Stimulated activated naive CD8-positive, alpha-beta T cell treated with anti-CD3 and anti-CD28 coated beads, Interleukin-15, Interleukin-2, amounts not matched to agents 100 U/mL and 50 U/mL, for 24 hours (primary cell): ENCODE results near the gene TNFAIP8L1.
A peak's percentile ranks its signal among the peaks of the same experiment; 100 is the strongest.
"Not testable (repeated sequence)": the region's sequence is repeated elsewhere in the genome, so short reads cannot be mapped to it uniquely, and the experiment has no call there.

ENCODE experiments used
- ATAC-seq: fragments of 150-1000 bp; cut with Tn5 transposase; one replicate; pipeline ENCODE4 v1.10.0; 2021
- DNase-seq: peaks from one replicate; pipeline ENCODE4 v3.0.0; 2021

The TNFAIP8L1 gene

DNA sequence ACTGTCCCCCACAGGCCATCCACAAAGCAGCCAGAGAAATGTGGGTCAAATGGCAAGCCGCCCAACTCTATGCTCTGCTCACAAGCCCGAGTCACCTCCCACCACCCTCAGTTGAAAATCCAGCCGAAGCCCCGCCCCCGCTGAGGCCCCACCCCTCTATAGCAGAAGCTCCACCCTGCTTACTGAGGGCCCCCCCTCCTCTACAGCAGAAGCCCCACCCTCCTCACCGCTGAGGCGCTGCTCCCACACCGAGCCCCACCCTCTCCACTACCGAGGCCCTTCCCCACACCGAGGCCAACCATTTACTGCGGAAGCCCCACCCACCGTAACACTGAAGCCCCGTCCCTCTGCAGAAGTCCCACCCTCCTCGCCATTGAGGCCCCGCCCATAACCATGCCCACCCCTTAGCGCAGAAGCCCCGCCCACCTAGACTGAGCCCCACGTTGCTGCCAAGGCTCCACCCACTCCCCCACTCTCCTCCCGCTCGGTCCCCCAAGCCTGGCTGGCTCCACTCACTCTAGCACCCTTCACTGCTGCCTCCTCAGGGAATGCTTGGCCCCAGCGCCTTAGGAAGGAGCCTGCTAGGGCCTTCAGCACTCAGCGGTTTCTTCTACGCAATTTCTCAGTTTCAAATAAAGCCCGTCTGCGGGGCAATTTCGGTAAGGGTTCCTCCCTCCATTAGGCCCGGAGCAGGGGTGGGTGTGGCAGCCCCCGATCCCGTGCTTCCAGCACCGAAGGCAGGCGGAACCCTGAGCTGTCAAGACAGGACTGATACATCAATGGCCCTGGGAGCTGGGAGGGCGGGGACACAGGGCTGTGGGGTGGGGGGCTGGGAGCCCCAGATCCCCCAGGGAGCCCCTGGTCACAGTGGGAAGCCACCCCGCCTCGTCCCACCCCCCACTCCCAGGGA, 39.8 kb downstream of the TNFAIP8L1 start:
- ATAC-seq: peak; percentile 19
- DNase-seq: peak; percentile 27

GRCh38 chr19:4680021-4680420, 40.7 kb downstream of the TNFAIP8L1 start:
- not testable (repeated sequence) for ATAC-seq, DNase-seq

DNA sequence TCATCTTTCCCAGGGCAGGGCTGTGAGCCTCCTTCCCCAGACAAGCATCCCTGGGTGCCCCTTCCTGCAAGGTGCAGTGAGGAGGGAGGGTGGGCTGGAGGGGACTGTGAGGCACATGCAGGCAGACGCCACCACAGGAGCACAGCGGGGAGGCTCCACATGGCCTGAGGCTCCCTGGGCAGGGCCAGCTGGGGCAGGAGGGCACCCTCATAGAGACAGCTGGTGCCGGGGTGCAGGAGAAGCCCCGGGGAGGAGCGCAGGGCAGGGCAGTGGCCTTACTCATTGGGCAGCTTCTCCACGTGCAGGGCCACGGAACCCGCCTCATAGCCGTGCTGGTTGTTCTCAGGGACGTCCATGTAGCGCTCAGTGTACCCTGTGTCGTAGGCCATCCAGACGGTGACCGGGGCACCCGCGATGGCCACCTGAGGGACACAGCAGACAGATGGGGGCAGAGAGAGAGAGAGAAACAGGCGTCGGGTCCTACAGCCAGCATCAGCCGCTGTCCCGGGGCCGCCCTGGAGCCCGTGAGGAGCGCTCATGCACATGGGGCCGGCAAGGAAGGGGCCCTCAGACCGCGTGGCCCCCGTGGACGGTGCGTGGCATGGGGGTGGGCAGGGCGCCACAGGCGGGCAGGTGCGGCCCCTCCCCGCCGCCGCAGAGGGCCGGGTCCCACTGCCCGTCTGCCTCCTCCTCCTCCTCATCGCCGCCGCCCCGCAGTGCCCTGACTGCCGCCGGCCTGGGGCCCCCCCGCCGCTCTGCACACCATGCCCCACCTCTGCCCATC, 43.3 kb downstream of the TNFAIP8L1 start:
- DNase-seq (no peak), ATAC-seq (no peak)

DNA sequence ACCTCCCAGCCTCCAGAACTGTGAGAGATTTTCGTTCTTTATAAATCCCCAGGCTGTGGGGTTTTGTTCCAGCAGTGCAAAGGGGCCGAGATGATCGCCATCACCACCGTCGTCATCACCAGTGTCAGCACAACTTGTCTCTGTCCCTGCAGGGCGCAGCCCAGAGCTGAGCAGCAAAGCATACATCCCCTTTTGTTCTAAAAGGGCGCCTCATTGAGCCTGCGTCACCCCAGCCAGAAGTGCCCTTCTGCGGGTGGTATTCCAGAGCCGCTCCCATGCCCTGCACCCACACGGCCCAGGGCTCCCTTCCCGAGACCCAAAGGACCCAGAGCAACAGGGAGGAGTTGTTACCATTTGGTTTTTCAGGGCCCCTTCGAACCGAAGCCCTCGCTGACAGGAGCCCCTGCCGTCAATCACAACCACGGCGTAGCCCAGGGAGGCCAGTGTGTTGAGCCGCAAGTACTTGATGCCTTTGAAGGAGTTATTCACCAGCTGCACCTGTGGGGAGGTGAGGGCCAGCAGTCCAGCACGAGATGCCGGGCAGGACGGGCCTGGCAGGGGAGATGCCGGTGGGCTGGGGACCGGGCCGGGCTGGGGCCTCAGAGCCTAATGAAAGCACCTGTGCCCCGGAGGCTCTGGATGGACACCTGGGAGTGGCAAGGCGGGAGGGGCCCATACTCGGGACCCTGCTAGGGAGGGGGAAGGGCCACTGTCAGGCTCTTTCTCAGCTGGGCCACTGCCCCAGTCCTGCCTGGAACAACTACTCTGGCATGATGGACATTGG, 45.2 kb downstream of the TNFAIP8L1 start:
- ATAC-seq: no peak
- no peak for DNase-seq

- no peak for ATAC-seq
- no peak for DNase-seq
Measured at GRCh38 chr19:4686700-4687099, 47.4 kb downstream of the TNFAIP8L1 start.

- DNase-seq: no peak
- ATAC-seq: no peak
Measured at GRCh38 chr19:4687396-4687795, 48.1 kb downstream of the TNFAIP8L1 start.

GRCh38 chr19:4688587-4688986, 49.3 kb downstream of the TNFAIP8L1 start:
- no peak for DNase-seq
- ATAC-seq: no peak

DNA sequence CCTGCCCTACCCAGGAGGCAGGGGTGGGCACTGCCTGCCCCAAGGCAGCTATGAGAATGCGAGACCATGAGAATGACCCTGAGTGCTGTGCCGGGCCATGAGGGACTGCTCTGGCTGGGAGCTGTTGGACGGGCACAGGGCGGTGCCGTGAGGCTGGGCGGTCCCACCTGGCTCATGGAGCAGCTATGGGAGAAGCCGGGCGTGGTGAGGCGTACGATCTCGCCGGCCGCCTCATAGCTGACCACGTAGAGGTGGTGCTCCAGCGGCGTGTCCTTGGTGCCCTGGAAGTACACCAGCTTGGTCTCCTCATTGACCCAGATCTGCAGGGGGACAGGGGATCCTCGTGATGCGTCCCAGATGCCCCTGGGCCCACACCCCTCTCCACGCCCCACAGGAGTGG, 50.1 kb downstream of the TNFAIP8L1 start:
- no peak for DNase-seq
- no peak for ATAC-seq

- ATAC-seq (no peak), DNase-seq (no peak)
Measured at GRCh38 chr19:4690361-4690760, 51.0 kb downstream of the TNFAIP8L1 start.

DNA sequence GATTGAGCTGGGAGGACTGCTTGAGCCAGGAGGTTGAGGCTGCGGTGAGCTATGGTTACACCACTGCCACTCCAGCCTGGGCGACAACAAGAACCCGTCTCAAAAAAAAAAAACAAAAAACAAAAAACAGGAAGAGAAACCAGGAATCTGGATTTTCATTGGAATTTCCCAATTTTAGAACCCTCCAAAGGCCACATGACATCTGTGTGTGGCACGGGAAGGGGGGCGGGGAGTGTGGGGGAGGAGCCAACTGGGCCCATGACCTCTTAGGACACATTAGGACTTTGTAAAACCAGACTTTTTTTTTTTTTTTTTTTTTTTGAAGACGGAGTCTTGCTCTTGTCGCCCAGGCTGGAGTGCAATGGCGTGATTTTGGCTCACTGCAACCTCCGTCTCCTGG, 52.1 kb downstream of the TNFAIP8L1 start:
- no peak for DNase-seq

GRCh38 chr19:4692251-4693077, 53.1 kb downstream of the TNFAIP8L1 start:
- DNase-seq: no peak
- no peak for ATAC-seq

More for the DNA sequence above, 52.1 kb downstream of the TNFAIP8L1 start:
- ATAC-seq: no peak

DNA sequence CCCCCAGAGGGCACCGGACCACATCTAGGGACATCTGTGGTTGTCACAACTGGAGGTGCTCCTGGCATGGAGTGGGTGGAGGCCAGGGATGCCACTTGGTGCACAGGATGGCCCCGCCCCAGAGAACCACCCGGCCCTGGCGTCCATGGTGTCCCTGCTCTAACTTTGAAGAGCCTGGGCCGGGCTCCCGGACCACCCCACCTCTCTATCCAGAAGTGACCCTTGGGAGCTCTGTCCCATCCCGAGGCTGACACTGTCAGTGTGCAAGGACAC, 53.7 kb downstream of the TNFAIP8L1 start:
- ATAC-seq: no peak
- no peak for DNase-seq

- ATAC-seq: no peak
Measured at GRCh38 chr19:4693471-4694121, 54.3 kb downstream of the TNFAIP8L1 start.

GRCh38 chr19:4694211-4694987, 55.1 kb downstream of the TNFAIP8L1 start:
- ATAC-seq: peak; percentile 11
- no peak for DNase-seq

More at GRCh38 chr19:4693471-4694121, 54.3 kb downstream of the TNFAIP8L1 start:
- no peak for DNase-seq

- ATAC-seq: no peak
- DNase-seq: no peak
Measured at GRCh38 chr19:4695224-4695731, 56.0 kb downstream of the TNFAIP8L1 start.

- DNase-seq: no peak
- no peak for ATAC-seq
Measured at GRCh38 chr19:4697304-4697703, 58.0 kb downstream of the TNFAIP8L1 start.

DNA sequence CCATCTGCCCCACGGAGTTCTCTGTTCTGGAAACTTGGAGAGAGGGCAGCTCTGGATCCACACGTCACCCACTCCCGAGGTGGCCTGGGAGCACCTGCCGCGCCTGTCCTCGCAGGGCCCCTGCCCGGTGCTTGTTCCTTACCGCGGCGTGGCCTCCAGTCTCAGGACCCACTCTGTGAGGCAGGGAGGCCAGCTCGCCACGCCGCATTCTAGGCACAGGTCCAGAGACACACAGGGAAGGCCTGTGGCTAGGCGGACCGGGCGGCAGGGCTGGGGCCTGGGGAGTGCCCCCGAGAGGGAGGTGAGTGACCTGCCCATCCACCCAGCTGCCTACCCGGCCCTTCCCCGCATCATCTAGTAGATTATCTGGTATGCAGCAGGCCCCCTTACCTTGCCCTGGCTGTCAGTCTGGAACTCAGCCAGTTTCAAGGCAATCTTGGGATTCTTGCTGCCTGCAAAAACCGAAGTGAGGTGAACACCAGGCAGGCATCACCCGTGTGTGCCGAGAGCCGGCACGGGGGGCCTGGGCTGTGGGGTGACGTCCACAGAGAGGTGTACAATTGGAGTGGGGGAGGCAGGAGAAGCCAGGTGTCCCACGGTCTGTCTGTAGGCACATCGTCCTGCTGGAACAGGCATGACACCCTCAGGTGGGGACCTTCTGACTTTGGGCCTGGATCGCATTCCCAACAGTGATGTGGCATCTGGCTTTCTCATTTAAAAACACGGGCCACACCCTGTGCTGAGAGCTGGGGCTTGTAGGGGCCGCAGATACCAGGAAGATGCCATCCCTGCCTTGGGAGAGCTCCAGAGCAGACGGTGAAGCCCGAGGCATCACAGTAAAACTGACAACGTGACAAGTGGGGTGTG, 60.7 kb downstream of the TNFAIP8L1 start:
- ATAC-seq (no peak), DNase-seq (no peak)

- no peak for ATAC-seq
Measured at GRCh38 chr19:4700693-4700970, 61.3 kb downstream of the TNFAIP8L1 start.

GRCh38 chr19:4701557-4701956, 62.2 kb downstream of the TNFAIP8L1 start:
- DNase-seq (no peak), ATAC-seq (no peak)

More at GRCh38 chr19:4700693-4700970, 61.3 kb downstream of the TNFAIP8L1 start:
- no peak for DNase-seq
